RWPE2 (cell line): ENCODE results near the gene NENF.

Experiments
- ATAC-seq: fragments of 200-7000 bp; cut with Tn5 transposase; 3 replicates; pipeline ENCODE4 v1.9.1; 2021; ENCODE audit warnings: low read depth
- DNase-seq: peaks from one replicate; pipeline ENCODE4 v3.0.0-alpha.2; 2020; ENCODE audit warnings: low spot score
- H3K27ac ChIP-seq: fragments of 450-650 bp; 2 replicates; pipeline ENCODE4 v1.5.1; 2017; ENCODE audit warnings: mild to moderate bottlenecking; ENCODE audit not compliant: poor library complexity, severe bottlenecking
- H3K27me3 ChIP-seq: fragments of 250-450 bp; sonication (Bioruptor Pico); 2 replicates; pipeline ENCODE4 v1.5.1; 2021; ENCODE audit warnings: mild to moderate bottlenecking, moderate library complexity; ENCODE audit not compliant: insufficient read depth, poor library complexity, severe bottlenecking
- H3K36me3 ChIP-seq: fragments of 250-450 bp; sonication (Bioruptor Pico); 2 replicates; pipeline ENCODE4 v1.5.1; 2020; ENCODE audit warnings: low read depth, mild to moderate bottlenecking, moderate library complexity
- H3K4me1 ChIP-seq: fragments of 250-450 bp; sonication (Bioruptor Pico); 2 replicates; pipeline ENCODE4 v1.5.1; 2021; ENCODE audit warnings: mild to moderate bottlenecking, moderate library complexity; ENCODE audit not compliant: insufficient read depth, poor library complexity, severe bottlenecking
- H3K4me3 ChIP-seq: fragments of 250-450 bp; sonication (Bioruptor Pico); 2 replicates; pipeline ENCODE4 v1.5.1; 2021; ENCODE audit warnings: mild to moderate bottlenecking, moderate library complexity; ENCODE audit not compliant: severe bottlenecking
- H3K9me3 ChIP-seq: fragments of 250-450 bp; sonication (Bioruptor Pico); 2 replicates; pipeline ENCODE4 v1.5.1; 2021; ENCODE audit warnings: mild to moderate bottlenecking, moderate library complexity; ENCODE audit not compliant: severe bottlenecking
- TF ChIP-seq, protein P1 (sequence below): fragments of 450-650 bp; IDR thresholded peaks from one replicate; pipeline ENCODE4 v1.5.1; 2017; ENCODE audit warnings: mild to moderate bottlenecking, moderate library complexity; ENCODE audit not compliant: poor library complexity, severe bottlenecking

Gene NENF

GRCh38 chr1:212458817-212459216, 26.1 kb downstream of the NENF start:
- TF ChIP-seq, protein P1, sequence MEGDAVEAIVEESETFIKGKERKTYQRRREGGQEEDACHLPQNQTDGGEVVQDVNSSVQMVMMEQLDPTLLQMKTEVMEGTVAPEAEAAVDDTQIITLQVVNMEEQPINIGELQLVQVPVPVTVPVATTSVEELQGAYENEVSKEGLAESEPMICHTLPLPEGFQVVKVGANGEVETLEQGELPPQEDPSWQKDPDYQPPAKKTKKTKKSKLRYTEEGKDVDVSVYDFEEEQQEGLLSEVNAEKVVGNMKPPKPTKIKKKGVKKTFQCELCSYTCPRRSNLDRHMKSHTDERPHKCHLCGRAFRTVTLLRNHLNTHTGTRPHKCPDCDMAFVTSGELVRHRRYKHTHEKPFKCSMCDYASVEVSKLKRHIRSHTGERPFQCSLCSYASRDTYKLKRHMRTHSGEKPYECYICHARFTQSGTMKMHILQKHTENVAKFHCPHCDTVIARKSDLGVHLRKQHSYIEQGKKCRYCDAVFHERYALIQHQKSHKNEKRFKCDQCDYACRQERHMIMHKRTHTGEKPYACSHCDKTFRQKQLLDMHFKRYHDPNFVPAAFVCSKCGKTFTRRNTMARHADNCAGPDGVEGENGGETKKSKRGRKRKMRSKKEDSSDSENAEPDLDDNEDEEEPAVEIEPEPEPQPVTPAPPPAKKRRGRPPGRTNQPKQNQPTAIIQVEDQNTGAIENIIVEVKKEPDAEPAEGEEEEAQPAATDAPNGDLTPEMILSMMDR, result no peak
- ATAC-seq (no peak), DNase-seq (no peak)
- Histone ChIP-seq H3K4me1 (no peaks in the 10 kb centered on the region), H3K4me3 (no peak overlapping the region), H3K9me3 (no peaks in the 10 kb centered on the region), H3K36me3 (no peaks in the 10 kb centered on the region), H3K27me3 (no peaks in the 10 kb centered on the region), H3K27ac (no peak overlapping the region)

GRCh38 chr1:212459656-212460055, 26.9 kb downstream of the NENF start:
- no peak overlapping the region for H3K27ac ChIP-seq
- H3K9me3 ChIP-seq, result no peaks in the 10 kb centered on the region
- ATAC-seq, result no peak
- H3K4me3 ChIP-seq, result no peak overlapping the region
- no peaks in the 10 kb centered on the region for H3K4me1 ChIP-seq
- no peaks in the 10 kb centered on the region for H3K27me3 ChIP-seq
- TF ChIP-seq, protein P1, result no peak
- no peak for DNase-seq
- no peaks in the 10 kb centered on the region for H3K36me3 ChIP-seq

GRCh38 chr1:212460376-212460775, 27.7 kb downstream of the NENF start:
- Histone ChIP-seq H3K9me3 (no peaks in the 10 kb centered on the region), H3K27ac (no peak overlapping the region), H3K4me3 (no peak overlapping the region), H3K36me3 (no peaks in the 10 kb centered on the region), H3K27me3 (no peaks in the 10 kb centered on the region), H3K4me1 (no peaks in the 10 kb centered on the region)
- ATAC-seq, result no peak
- TF ChIP-seq, protein P1, result no peak
- DNase-seq, result no peak

DNA sequence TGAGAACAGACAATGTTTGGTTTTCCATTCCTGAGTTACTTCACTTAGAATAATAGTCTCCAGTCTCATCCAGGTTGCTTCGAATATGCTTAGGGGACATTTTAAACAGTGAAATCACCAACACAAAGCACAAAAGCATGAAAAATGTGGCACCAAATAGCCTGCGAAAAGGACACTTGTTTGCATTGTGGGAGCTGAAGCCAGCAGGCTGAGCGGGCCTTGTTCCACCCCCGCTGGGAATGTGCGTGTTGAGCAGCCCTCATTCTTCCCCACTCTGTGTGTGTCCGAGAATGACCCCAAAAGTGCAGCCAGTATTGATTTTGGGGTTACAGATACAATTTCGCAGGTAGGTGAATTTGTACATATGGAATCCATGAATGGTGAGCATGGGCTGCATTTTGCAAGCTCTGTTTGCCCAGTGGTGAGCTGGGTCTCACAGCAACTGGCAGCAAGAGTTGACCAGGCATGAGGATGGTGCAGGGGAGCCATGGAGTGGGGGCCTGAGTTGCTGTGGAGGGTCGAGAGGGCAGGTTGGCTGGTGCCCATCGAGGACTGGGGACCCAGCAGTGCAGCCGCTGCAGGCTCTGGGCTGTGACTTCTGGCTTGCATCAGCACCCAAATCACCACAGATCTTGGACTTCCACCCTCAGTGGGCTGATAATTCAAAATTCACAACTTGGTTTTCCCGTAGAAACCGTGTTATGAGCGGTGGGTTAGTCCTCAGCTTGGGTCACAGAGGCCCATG, 29.4 kb downstream of the NENF start:
- Histone ChIP-seq H3K4me1 (no peaks in the 10 kb centered on the region), H3K36me3 (no peaks in the 10 kb centered on the region), H3K27me3 (no peaks in the 10 kb centered on the region), H3K9me3 (no peaks in the 10 kb centered on the region), H3K4me3 (no peak overlapping the region), H3K27ac (no peak overlapping the region)
- ATAC-seq, result no peak
- DNase-seq, result no peak
- TF ChIP-seq, protein P1, result no peak

DNA sequence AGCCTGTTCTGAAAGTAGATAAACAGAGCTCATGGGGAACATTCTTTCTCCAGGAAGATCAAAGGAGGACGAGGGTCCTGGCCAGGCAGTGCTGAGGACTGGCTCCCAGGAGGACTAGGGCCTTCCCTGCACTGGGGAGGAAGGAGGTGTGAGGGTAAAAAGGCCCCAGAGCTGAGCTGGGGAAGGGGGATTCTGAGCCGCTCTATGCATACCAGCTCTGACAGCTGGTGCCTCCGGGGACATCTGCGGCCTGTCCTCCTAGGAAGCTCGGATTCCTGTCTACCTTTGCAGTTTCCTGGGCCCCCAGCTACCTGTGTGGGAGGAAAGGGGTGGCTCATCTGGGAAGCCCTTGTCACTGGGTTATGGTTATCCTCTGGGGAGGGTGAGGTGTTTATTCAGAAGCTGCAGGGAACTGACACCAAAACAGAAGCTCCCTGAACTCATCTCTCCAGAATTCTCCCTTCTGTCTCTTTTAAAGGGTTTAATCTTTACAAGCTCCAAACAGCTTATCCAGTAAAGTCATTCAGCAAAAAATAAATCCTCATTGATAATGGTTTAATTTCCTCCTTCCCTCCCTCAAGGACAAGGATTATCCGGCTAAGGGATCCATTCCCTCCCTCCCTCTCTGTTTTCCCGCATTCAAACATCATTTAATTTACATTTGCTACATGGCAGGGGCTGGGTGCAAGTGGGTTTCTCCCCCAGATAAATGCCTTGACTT, 31.0 kb downstream of the NENF start:
- Histone ChIP-seq H3K36me3 (no peaks in the 10 kb centered on the region), H3K27ac (no peak overlapping the region), H3K27me3 (no peaks in the 10 kb centered on the region), H3K4me1 (no peaks in the 10 kb centered on the region), H3K4me3 (no peak overlapping the region), H3K9me3 (no peaks in the 10 kb centered on the region)
- DNase-seq (no peak), ATAC-seq (no peak)
- TF ChIP-seq, protein P1, result no peak
